GM19397 (cell line): ENCODE results near the gene HPCAL4.

Experiments
- ATAC-seq: cut with Tn5 transposase; IDR thresholded peaks from one replicate; pipeline ENCODE4 v1.9.1; 2021; ENCODE audit warnings: mild to moderate bottlenecking, moderate library complexity; ENCODE audit not compliant: unreplicated experiment

Gene HPCAL4

DNA sequence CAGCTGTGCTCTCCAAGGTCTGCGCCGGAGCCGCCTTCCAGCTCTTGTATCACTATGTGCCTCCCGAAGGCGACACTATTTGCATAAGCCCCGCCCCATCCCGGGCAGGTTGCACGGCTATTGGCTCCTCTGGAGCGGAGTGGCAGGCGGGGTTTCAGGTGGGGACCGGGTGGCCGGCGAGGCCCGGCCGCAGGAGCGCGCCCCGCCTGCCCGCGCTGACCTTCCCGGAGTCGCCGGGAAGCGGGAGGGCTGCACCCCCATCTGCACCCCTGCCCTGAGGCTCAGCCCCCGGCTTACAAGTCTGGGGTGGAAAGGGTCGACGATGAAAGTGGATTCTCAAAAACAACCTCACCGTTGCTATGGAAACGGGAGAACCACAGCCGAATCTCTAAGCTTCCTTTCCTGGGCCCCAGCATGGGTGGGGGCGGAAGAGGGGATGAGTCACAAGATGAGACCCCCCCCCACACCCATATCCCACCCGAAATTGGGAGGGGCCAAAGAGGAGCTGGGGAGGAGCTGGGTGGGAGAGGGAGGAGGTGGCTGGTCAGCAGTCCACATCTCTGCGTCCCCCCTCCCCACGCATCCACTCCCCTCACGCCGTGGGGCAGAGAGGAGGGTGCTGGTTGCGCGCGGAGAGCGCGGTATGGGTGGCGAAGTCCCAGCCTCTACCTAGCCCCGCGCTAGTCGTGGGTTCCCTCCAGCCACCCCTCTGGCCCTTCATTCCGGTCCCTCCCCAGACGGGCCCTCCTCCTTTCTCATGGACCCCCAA is at the start of gene HPCAL4:
HPCAL4 (minus strand) TSS at position 51 of the 769 bp plus-strand sequence. CDS start 6,830 bp downstream, outside the sequence.
- no peak for ATAC-seq

DNA sequence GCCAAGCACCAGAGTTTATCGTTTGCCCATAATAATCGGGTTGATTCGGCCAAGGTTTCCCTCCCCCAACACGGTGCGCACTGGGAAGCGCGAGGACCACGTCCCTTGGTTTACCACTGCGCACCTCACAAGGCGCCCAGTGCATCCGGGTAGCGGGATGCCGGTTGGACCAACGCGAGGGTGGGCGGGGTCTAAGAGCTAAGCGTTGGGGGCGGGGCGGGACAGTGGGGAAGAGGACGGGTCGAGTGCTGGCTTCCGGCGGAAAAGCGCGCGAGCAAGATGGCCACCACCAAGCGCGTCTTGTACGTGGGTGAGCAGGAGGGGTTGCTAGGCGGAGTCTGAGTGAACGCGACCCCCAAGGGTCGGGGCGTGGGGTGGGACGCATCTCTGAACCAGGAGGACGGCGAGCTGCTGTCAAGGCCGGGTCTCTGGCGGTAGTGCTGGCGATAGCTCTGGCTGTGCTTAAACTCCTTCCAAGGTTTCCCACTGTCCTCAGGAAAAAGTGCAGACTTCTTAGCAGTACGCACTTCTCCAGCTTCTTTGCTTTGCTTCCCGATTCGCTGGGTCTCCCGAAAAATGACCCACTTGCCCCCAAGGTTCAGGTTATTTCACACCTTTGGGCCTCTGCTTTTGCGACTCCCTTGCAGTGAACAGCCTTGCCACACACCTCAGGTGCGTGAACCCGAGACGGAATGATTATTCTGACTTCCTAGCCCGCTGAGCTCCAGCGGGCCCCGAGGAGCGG is 47.6 kb upstream of the HPCAL4 start, which contains the start of gene PPIE:
PPIE (plus strand) TSS at position 261 of the 745 bp plus-strand sequence; CDS start at position 280, 19 bp downstream.
- ATAC-seq = peak; percentile 94

DNA sequence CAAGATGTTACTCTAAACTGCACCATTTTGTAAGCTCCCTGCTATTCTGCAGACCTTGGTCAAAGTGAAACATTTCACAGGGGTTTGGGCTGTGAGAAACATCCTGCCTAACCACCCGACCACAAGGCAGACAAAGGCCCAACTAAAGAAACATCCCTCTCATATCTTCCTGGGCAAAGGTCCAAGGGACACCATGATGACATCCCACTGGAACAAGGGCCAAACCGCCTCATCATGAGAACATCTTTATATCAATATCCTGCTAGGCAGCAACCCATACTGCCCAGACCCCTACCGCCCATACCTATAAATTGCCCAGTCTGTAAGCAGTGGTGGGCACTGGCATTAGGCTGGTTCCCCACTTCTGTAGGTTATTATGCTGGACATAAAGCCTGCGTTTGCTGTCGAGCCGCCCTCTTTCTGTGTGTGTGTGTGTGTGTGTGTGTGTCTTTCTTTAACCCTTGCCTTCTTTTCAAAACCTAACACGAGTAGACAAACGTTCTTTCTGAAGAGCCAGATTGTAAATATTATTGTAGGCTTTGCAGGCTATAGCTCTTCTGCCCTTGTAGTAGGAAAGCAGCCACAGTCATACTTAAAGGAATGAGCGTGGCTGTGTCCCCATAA is 46.4 kb upstream of the HPCAL4 start:
- ATAC-seq = no peak

DNA sequence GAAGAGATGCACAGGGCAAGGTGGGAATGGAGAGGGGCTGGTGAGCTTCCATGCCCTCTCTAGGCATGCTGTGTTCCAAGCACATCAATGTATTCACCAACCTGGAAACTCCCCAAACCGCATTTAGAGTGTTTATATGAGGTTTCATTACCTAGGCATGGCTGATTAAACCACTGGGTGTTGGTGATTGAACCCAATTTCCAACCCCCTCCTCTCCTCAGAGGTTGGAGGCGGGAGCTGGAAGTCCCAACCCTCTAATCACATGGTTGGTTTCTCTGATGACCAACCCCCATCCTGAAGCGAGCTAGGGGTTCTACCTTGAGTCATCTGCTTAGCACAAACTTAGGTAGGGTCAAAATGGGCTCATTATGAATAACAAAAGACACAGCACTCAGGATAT is 44.5 kb upstream of the HPCAL4 start:
- ATAC-seq = no peak

DNA sequence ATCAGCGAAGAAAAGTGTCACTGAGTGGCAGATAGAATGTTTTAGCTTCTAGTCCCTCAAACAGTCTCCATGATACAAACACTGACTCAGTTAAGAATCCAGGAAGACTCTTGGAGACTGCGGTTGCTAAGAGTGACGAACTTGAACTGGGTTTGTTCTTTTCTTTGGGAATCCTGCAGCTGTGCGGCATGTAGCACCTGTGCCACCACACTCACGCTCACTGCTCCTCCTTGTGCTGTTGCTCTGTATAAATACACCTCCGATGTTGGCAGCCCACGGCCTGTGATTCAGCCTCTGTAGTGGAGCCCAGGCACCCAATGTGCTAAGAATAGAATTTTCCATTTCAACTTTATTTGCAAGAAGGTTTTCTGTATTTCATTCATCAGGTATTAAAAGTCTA is 41.9 kb upstream of the HPCAL4 start:
- ATAC-seq = no peak

DNA sequence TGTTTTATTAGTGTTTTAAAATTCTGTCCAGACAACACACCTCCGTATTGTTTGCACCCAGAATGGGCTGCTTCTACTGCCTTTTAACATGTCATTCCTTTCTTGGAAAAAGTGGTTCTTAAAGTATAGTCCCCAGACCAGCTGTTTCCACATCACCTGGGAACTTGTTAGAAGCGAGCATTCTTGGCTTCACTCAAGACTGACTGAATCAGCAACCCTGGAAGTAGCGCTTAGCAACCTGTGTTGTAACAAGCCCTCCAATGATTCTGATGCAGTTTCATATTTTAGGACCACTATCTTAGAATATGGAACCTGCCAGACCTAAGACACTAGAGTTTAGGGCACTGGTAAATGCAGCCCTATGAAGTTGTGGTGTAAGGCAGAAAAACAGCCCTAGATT is 41.5 kb upstream of the HPCAL4 start:
- ATAC-seq = no peak

DNA sequence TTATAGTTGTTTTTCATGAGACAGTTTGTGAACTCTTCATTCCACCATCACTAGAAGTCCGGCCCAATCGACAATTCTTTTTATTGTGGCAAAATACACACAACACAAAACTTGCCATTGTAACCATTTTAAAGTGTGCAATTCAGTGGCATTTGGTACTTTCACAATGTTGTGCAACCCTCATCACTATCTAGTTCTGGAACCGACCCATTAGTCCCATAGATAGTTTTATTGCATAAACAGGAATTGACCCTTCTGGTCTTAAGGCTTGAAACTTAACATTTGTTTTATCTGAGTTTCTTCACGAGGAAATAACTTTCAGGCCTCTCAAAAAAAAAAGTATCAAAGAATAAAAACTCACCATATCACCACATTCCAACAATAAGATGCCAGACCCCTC is 38.6 kb upstream of the HPCAL4 start:
- no peak for ATAC-seq

DNA sequence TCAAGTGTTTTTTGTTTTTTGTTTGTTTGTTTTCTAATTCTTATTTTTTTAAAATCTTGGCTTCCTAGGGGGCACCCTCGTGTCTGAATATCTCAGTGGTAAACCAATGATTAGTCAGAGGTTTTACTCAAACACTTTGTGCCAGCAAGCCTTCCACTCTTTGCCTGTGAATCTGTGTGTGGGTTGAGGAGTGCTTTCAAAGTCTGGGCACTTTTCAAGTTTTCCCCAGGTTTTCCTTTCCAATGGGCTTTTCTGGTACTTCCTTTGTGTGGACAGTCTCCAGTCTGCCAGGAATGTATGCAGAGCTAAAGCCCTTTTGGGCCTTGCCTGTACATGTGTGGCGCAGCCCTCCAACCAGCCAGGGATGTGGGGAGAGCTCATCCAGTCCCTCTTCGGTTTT is 37.8 kb upstream of the HPCAL4 start:
- ATAC-seq = no peak

DNA sequence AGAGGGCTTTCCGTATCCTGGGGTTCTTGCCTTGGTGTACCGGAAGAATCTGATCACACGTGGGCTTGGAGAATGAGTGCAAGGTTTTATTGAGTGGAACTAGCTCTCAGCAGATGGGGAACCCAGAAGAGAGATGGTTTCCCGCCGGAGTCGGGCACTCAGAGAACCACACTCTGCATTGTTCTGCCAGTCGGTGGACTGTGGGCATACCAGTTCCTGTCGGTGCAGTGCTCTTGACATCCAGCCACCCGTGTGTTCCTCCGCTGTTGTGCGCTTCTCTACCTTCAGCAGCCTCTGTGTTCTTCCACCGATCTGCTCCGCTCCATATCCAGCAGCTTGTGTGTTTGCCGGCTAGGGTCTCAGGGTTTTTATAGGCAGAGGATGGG is 36.7 kb upstream of the HPCAL4 start:
- ATAC-seq = no peak

DNA sequence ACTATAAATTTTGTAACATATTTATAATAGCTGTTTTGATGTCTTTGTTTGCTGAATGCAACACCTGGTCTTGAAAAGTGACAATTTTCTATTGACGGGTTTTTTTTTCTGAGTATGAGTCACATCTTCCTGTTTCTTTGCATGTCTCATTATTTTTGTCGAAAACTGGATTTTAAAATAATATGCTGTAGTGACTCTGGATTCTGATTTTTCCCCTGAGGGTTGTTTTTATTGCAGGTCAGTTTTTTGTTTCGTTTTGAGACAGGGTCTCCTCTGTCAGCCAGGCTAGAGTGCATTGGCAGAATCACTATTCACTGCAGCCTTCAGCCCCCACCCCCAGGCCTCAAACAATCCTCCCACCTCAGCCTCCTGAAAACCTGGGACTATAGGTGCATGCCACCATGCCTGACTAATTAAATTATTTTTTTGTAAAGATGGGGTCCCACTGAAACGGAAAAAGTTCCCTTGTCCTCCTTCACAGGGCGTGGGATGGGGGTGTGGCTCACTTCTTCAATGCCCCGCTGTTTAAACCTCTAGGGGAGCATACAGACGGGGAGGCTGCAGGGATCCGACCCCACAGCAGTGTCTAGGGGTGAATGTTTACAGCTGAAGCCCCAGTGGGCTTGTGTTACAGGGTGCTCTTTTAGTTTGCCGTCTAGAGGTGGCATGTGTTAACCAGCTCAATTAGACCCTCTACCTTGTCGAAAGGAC is 36.1 kb upstream of the HPCAL4 start:
- ATAC-seq = no peak

DNA sequence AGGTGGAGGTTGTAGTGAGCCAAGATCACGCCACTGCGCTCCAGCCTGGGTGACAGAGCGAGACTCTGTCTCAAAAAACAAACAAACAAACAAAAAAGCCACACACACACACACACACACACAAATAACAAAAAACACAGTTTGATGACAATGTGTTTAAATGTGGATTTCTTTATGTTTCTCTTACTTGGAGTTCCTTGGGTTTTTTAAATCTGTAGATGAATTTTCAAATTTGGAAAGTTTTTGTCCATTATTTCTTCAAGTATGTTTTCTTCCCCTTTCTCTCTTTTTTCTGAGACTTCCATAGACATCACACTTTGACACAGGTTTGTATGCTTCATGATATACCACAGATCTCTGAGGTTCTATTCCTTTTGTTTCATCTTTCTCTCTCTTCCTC is 35.4 kb upstream of the HPCAL4 start:
- ATAC-seq = no peak

DNA sequence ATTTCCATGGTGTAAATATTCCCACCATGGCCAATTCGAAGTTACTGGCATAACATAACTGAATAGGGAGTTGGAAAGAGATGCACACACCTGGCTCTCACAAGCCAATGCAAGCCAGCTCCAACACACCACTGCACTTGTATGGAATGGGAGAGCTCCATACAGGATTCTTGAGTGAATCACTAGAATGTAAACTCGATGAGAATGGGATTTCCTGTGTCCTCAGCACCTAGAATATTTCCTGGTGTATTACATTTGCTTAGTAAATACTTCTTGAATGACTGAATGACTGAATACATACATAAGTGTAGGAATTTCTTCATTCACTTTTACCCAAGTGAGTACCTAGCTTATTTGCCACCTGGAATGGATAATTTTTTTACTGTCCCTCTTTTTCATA is 31.3 kb upstream of the HPCAL4 start:
- no peak for ATAC-seq

DNA sequence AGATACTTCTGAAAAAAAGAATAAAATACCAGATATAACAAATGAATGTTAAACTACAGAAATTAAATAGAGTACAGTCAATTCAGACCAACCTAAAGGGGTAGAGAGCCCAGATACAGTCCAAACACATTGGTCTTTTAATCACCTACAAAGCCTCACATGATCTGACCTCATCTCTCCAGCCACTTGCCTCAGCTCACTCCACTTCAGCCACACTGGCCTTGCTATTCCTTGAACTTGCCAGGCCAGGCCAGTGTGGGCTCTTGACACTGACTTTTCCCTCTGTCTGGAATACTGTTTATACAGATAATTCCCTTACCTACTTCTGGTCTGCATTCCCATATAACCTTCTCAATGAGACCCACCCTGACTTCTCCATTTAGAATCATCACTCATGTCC is 30.4 kb upstream of the HPCAL4 start:
- ATAC-seq = no peak

DNA sequence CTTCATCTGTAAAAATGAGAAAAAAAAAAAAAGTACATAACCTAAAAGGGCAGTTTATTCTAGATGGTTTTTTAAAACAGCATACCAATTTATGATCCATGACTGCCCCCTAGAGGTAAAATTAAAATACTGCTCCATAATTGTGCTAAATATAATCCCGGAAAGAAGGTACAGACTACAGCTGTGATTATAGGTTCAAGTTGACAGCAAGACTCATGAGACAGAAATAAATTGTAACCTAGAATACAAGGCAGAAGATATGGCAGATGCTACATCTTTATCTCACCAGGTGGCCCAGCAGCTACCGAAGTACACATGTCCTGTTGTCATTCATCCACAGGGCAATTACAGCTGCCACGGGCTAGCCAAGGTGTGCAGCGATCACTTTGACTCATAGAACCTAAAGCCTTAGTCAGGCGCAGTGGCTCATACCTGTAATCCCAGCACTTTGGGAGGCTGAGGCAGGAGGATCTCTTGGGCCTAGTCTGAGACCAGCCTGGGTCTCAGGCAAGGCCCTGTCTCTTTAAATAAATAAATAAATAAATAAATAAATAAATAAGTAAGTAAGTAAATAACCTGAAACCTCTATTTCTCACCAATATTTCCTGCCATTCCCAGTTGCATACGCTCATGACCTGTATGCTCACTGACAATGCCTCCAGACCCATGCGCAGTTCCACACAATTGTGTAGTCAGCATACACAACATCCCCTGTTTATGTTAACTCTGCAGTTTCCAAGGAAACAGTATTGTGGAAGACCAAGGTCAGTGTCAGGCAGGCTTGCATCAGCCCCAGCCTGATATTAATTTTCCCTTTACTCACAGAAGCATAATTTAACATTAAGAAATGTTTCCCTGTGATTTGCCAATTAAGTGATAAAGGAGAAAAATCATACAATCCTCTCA is 29.1 kb upstream of the HPCAL4 start:
- ATAC-seq = no peak

DNA sequence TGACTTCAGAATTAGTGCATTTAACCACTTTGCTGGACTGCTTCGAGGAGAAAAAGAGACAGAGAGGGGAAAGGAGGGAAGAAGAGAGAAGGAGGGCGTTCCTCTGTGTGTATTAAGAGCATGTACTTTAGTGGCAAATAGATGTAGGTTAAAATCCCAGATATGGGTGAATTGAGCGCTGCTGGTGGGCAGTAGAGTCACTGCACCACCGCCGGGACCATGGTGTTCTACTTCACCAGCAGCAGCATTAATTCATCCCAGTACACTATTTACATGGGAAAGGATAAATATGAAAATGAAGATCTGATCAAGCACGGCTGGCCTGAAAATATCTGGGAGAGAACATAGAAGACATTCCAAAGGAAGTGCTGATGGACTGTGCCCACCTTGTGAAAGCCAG is 26.6 kb upstream of the HPCAL4 start:
- ATAC-seq = no peak

DNA sequence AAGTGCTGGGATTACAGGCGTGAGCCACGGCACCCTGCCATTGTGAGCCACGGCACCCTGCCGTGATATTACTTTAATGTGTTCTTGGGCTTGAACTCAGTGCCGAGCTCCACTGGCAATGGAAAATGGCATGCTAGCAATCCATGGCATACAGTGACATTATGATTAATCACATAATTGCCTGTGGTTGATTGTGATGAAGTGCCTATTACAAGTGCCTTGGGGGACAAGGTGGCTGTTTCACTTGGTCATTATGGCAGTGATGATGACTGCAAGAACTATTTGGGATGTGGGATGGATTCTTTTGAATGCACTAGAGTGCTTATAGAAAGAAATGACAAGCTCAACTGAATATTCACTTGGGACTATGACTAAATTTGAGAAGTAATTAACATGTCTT is 22.3 kb upstream of the HPCAL4 start:
- ATAC-seq = no peak

DNA sequence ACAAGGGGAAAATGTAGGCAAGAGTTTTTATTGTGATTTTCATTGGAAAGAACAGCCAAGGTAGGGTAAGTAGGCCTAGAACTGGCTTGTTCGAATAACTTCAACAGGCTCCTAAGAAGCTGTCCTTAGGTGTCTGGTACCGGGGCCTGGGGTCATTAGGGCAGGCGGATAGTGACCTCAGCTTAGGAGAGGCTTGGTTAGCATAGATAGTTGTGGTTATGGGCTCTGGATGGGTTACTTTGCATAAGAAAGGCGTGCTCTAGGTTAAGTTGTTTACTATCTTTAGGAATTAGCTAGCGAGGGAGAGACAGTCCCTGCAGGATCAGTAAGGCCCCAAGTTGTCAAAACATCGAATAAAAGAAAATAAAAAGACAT is 20.7 kb upstream of the HPCAL4 start:
- ATAC-seq = no peak

DNA sequence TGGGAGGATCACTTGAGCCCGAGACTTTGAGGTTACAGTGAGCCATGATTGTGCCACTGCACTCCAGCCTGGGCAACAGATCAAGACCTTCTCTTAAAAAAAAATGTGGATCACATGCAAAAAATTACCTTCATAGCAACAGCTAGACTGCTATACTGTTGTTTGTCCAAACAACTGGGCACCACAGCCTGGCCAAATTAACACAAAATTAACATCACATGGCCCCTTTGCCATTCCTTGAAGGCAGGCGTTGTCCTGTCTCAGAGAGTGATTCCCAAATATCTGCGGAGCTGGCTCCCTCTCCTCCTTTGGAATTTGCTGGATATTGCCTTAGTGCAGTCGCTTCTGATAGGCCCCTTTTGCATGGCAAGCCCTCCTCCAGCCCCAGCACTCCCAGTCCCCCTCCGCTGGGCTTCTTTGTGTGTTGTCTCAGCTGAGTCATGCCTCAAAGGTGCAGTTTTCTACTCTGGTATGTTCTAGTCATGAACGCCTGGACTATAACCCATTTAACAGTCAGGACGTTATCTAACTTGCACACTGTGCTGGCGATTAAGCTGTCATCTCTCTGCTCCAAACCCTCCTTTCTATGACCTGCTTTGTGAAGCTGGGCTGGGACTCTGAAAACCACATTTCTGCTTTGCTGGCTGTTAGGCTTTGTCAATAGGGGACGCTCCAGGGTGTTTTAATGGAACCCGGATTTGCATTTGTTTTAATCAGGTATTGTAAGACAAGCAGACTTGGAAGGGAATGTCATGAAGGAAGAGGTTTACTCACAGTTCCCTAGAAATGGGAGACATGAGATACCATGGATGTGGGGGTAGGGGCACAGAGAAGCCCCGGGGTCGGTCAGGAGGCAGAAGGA is 20.1 kb upstream of the HPCAL4 start:
- ATAC-seq = no peak

DNA sequence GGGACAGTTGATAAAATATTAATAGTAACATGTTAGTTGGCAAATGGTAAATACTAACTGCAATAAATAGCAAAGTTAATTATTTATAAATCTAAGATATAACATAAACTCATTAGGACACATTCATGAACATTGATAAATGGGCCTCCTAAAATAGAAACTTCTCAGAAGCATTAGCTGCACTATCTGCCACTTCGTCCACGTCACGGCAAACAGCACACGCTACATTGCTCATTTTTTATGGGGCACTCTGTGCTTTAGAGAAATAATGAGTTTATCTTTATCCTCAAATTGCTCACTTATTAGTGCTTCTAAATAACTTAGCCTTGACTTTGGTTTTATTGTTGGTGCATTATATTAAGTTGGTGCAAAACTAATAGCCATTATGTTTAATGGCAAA is 16.3 kb upstream of the HPCAL4 start:
- no peak for ATAC-seq
